HepG2 (cell line): Measurements from ENCODE around the gene CCNL1. TPM values are rescaled to one million over a fixed set of nuclear protein-coding genes. Genes with fewer than 3 reads are reported as not detected.

Experiments
- ATAC-seq: fragments of 200-7000 bp; cut with Tn5 transposase; 3 replicates; pipeline ENCODE4 v1.9.1; 2020; ENCODE audit warnings: mild to moderate bottlenecking, moderate library complexity
- BruUV-seq: library from RNA; stranded (reverse); fragments of 400-500 nt; replicated peaks from 2 replicates; lab custom pipeline; 2021; lab: Mats Ljungman, UMichigan
- CTCF ChIA-PET: fragments of 300-600 bp; formaldehyde crosslinking; extraction: SDS; loops from one replicate; lab custom pipeline; 2021; ENCODE audit warnings: low total read pairs, inconsistent platforms, low intra/inter-chr PET ratio; lab: Yijun Ruan, JAX
- POLR2A ChIA-PET: fragments of 350-600 bp; sonication (Branson Sonifier 250); formaldehyde crosslinking; loops from one replicate; lab custom pipeline; 2020; ENCODE audit warnings: antibody characterized with exemption, inconsistent platforms; lab: Yijun Ruan, JAX
- DNase-seq: peaks from one replicate; pipeline ENCODE4 v3.0.0-alpha.2; 2015; ENCODE audit warnings: low spot score
- FAIRE-seq: peaks from 3 replicates; lab custom pipeline; 2011; peaks lifted over from hg19 to GRCh38; lab: Jason Lieb, UNC
- H2AFZ ChIP-seq: one replicate; pipeline ENCODE4 v1.6.1; 2011; ENCODE audit warnings: low read length, inconsistent platforms
- H3K27ac ChIP-seq: fragments of 300-600 bp; 3 replicates; pipeline ENCODE4 v1.8.0; 2011; ENCODE audit warnings: mixed run types, mild to moderate bottlenecking, mixed read lengths, low read length, inconsistent platforms; ENCODE audit not compliant: insufficient read depth; ENCODE audit errors: extremely low read length
- H3K27me3 ChIP-seq, 2 experiments: fragments of 200-600 bp in 1 of 2; 2 replicates in 1 of 2; 3 replicates in 1 of 2; pipeline versions ENCODE4 v1.6.0 to v1.8.0; 2011; ENCODE audit warnings: low read length in 2 of 2, mild to moderate bottlenecking in 2 of 2, moderate library complexity in 2 of 2, inconsistent platforms in 1 of 2; ENCODE audit not compliant: insufficient read depth in 2 of 2, control insufficient read depth in 1 of 2
- H3K36me3 ChIP-seq, 2 experiments: fragments of 200-600 bp in 1 of 2; replicated peaks in 1 of 2; 2 replicates in 1 of 2; 3 replicates in 1 of 2; pipeline versions ENCODE4 v1.5.1 to v1.8.0; 2011; ENCODE audit warnings: low read length in 2 of 2, inconsistent platforms in 1 of 2; ENCODE audit not compliant: insufficient read depth in 2 of 2, control insufficient read depth in 1 of 2
- H3K4me1 ChIP-seq: 2 replicates; pipeline ENCODE4 v1.5.1; 2012; ENCODE audit warnings: low read length, inconsistent platforms; ENCODE audit not compliant: insufficient read depth
- H3K4me2 ChIP-seq: 2 replicates; pipeline ENCODE4 v1.6.0; 2011; ENCODE audit warnings: low read depth, low read length, inconsistent platforms
- H3K4me3 ChIP-seq, 3 experiments: fragments of 200-600 bp in 1 of 3; sonication (generic), shearing (Covaris generic) in 1 of 3; replicated peaks in 1 of 3; 2 replicates each; pipeline ENCODE4 v1.5.1; 2011 to 2016; ENCODE audit warnings: low read length in 3 of 3, inconsistent platforms in 2 of 3, low read depth in 2 of 3, mild to moderate bottlenecking in 2 of 3, control low read depth in 1 of 3, mixed read lengths in 1 of 3; ENCODE audit not compliant: insufficient read depth in 1 of 3
- H3K79me2 ChIP-seq: one replicate; pipeline ENCODE4 v1.6.1; 2011; ENCODE audit warnings: low read length, inconsistent platforms; ENCODE audit not compliant: insufficient read depth
- H3K9ac ChIP-seq: 2 replicates; pipeline ENCODE4 v1.6.0; 2011; ENCODE audit warnings: mild to moderate bottlenecking, low read depth, low read length, inconsistent platforms; ENCODE audit not compliant: insufficient read depth
- H3K9me3 ChIP-seq: 2 replicates; pipeline ENCODE4 v1.5.1; 2012; ENCODE audit warnings: mild to moderate bottlenecking, low read length
- H4K20me1 ChIP-seq: 2 replicates; pipeline ENCODE4 v1.6.0; 2011; ENCODE audit warnings: inconsistent platforms, mild to moderate bottlenecking, low read length, moderate library complexity; ENCODE audit not compliant: insufficient read depth
- GMEB2 ChIP-seq: IDR thresholded peaks from 2 replicates; pipeline ENCODE4 v1.6.1; 2016; ENCODE audit warnings: missing biosample characterization, missing genetic modification reagents, low read depth
- KDM6A ChIP-seq: IDR thresholded peaks from 2 replicates; pipeline ENCODE4 v1.6.1; 2016; ENCODE audit warnings: low read depth
- SP140L ChIP-seq: sonication (generic); formaldehyde crosslinking; IDR thresholded peaks from 2 replicates; pipeline ENCODE4 v1.4.0; 2020; ENCODE audit warnings: missing genetic modification reagents, borderline replicate concordance
- ZNF18 ChIP-seq: sonication (generic); formaldehyde crosslinking; IDR thresholded peaks from 2 replicates; pipeline ENCODE4 v1.8.0; 2022; ENCODE audit warnings: mild to moderate bottlenecking, missing genetic modification reagents; ENCODE audit not compliant: insufficient replicate concordance
- ZNF24 ChIP-seq: fragments of 450-650 bp; IDR thresholded peaks from 2 replicates; pipeline ENCODE4 v1.6.1; 2017; ENCODE audit warnings: antibody characterized with exemption, mild to moderate bottlenecking
- ZNF616 ChIP-seq: sonication (generic); formaldehyde crosslinking; IDR thresholded peaks from 2 replicates; pipeline ENCODE4 v1.5.0; 2020; ENCODE audit warnings: low read depth, mild to moderate bottlenecking, missing genetic modification reagents
- ZNF678 ChIP-seq: sonication (generic); formaldehyde crosslinking; IDR thresholded peaks from 2 replicates; pipeline ENCODE4 v1.4.0; 2020; ENCODE audit warnings: mild to moderate bottlenecking, missing genetic modification reagents
- ZNF781 ChIP-seq: sonication (generic); formaldehyde crosslinking; IDR thresholded peaks from 2 replicates; pipeline ENCODE4 v1.5.1; 2020; ENCODE audit warnings: borderline replicate concordance, mild to moderate bottlenecking, missing genetic modification reagents; ENCODE audit errors: not compliant biosample characterization
- WGBS: methylation state at CpG from one replicate; pipeline ENCODE4 v1.1.6; 2017; ENCODE audit warnings: low lambda C conversion rate; 5-methylcytosine and 5-hydroxymethylcytosine counted together
- in situ Hi-C: cut with HindIII; loops from 2 replicates; pipeline ENCODE4 v1.10.0; 2017; ENCODE audit warnings: low pct_unique_long_range_greater_than_20kb; ENCODE audit not compliant: extremely low pct_ligation_motif_present
- intact Hi-C: fragments of 100-400 bp; cut with micrococcal nuclease; formaldehyde crosslinking; loops from one replicate; pipeline ENCODE4 v1.10.0; 2022; ENCODE audit not compliant: unreplicated experiment
- polyA plus RNA-seq, 8 experiments: library from polyadenylated mRNA; depleted of rRNA in 3 of 8; stranded (reverse) in 7 of 8; unstranded in 1 of 8; fragments of >200 nt; fragmentation: Illumina TruSeq in 4 of 8; extraction: Trizol in 4 of 8; gene quantifications; 2 replicates each; pipeline versions ENCODE4 v1.2.1 to v1.2.3, GENCODE V29; 2011 to 2016; ENCODE audit warnings: low read depth in 4 of 8, missing spikeins in 1 of 8, mixed read lengths in 1 of 8; ENCODE audit not compliant: insufficient read depth in 1 of 8
- total RNA-seq, 5 experiments: library from RNA; depleted of rRNA; stranded (reverse); fragments of >200 nt; fragmentation: Illumina TruSeq; extraction: Trizol; gene quantifications; 2 replicates each; pipeline ENCODE4 v1.2.3, GENCODE V29; 2016; ENCODE audit warnings: low read depth in 1 of 5
- TF ChIP-seq, protein P1 (sequence below): sonication (generic); formaldehyde crosslinking; IDR thresholded peaks from 2 replicates; pipeline ENCODE4 v1.5.0; 2020; ENCODE audit warnings: missing genetic modification reagents
- TF ChIP-seq, protein P2 (sequence below): sonication (generic); formaldehyde crosslinking; IDR thresholded peaks from 2 replicates; pipeline ENCODE4 v1.8.0; 2022; ENCODE audit warnings: mild to moderate bottlenecking, missing genetic modification reagents, borderline replicate concordance
- TF ChIP-seq, protein P3 (sequence below), 2 experiments: sonication (generic) in 1 of 2; formaldehyde crosslinking in 1 of 2; IDR thresholded peaks; 2 replicates each; pipeline versions ENCODE4 v1.4.0 to v1.6.1; 2016 to 2020; ENCODE audit warnings: borderline replicate concordance in 1 of 2, low read depth in 1 of 2, mild to moderate bottlenecking in 1 of 2, missing genetic modification reagents in 1 of 2
- TF ChIP-seq, protein P4 (sequence below): sonication (generic); formaldehyde crosslinking; IDR thresholded peaks from 2 replicates; pipeline ENCODE4 v1.8.1; 2023; ENCODE audit warnings: missing genetic modification reagents, mild to moderate bottlenecking, borderline replicate concordance

CCNL1 gene
- total and polyA plus RNA-seq, 2 of the 13 experiments (the other 11 are each of a cell fraction or from before 2014, with no cell fraction given), result 151 to 303 TPM

DNA sequence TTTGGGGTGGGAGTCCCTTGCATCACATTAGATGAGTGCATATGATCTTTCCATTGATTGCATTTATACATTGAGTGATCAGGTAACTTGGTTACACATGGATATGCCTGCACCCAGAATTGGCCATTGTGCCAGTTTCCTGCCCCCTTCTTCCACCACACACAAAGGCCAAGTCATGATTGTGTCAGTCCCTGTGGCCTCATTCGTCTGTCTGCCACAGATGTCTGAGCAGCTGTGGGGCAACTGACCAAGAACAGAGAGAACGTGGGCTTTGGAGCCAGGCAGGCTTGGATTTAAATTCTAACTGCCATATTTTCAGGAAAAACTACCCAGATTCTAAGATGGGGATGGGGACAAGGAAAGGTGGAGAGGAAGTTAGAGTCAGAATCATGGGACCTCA lies 27.0 kb downstream of the CCNL1 start:
- intact Hi-C loops, result loop anchor here (10.0 kb wide), 3 partner anchors 148 to 748 kb away; no protein-coding TSS in a partner anchor
- DNase-seq (no peak), ATAC-seq (no peak), FAIRE-seq (no peak)
- no peaks in the 10 kb centered on the region for H3K36me3 ChIP-seq
- H3K79me2 ChIP-seq, result no peaks in the 10 kb centered on the region
- H3K27ac ChIP-seq, result no peak overlapping the region
- H3K4me2 ChIP-seq, result no peak overlapping the region
- H4K20me1 ChIP-seq, result no peaks in the 10 kb centered on the region
- H3K9ac ChIP-seq, result no peak overlapping the region
- TF ChIP-seq SP140L (CRISPR knock-in tag), result no peak
- TF ChIP-seq ZNF678 (CRISPR knock-in tag), result no peak
- no peak for TF ChIP-seq ZNF781
- TF ChIP-seq ZNF18 (CRISPR knock-in tag), result no peak
- no peak for TF ChIP-seq ZNF616 (CRISPR knock-in tag)
- TF ChIP-seq KDM6A (CRISPR knock-in tag), result no peak
- TF ChIP-seq ZNF24, result no peak
- TF ChIP-seq, protein P1, sequence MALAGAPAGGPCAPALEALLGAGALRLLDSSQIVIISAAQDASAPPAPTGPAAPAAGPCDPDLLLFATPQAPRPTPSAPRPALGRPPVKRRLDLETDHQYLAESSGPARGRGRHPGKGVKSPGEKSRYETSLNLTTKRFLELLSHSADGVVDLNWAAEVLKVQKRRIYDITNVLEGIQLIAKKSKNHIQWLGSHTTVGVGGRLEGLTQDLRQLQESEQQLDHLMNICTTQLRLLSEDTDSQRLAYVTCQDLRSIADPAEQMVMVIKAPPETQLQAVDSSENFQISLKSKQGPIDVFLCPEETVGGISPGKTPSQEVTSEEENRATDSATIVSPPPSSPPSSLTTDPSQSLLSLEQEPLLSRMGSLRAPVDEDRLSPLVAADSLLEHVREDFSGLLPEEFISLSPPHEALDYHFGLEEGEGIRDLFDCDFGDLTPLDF (CRISPR knock-in tag), result no peak
- TF ChIP-seq GMEB2 (CRISPR knock-in tag), result no peak
- TF ChIP-seq, protein P2, sequence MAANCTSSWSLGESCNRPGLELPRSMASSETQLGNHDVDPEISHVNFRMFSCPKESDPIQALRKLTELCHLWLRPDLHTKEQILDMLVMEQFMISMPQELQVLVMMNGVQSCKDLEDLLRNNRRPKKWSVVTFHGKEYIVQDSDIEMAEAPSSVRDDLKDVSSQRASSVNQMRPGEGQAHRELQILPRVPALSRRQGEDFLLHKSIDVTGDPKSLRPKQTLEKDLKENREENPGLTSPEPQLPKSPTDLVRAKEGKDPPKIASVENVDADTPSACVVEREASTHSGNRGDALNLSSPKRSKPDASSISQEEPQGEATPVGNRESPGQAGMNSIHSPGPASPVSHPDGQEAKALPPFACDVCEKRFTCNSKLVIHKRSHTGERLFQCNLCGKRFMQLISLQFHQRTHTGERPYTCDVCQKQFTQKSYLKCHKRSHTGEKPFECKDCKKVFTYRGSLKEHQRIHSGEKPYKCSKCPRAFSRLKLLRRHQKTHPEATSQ (CRISPR knock-in tag), result no peak
- TF ChIP-seq, protein P3, sequence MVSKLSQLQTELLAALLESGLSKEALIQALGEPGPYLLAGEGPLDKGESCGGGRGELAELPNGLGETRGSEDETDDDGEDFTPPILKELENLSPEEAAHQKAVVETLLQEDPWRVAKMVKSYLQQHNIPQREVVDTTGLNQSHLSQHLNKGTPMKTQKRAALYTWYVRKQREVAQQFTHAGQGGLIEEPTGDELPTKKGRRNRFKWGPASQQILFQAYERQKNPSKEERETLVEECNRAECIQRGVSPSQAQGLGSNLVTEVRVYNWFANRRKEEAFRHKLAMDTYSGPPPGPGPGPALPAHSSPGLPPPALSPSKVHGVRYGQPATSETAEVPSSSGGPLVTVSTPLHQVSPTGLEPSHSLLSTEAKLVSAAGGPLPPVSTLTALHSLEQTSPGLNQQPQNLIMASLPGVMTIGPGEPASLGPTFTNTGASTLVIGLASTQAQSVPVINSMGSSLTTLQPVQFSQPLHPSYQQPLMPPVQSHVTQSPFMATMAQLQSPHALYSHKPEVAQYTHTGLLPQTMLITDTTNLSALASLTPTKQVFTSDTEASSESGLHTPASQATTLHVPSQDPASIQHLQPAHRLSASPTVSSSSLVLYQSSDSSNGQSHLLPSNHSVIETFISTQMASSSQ (IDR thresholded peaks at IDR 0.05; ENCODE audit: low read depth), result no peak
- TF ChIP-seq, protein P3 (CRISPR knock-in tag; IDR thresholded peaks at IDR 0.05; ENCODE audit: borderline replicate concordance), result no peak
- TF ChIP-seq, protein P4, sequence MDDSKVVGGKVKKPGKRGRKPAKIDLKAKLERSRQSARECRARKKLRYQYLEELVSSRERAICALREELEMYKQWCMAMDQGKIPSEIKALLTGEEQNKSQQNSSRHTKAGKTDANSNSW (CRISPR knock-in tag), result no peak
- H2AFZ ChIP-seq, result no peak overlapping the region
- CTCF ChIA-PET, result no interaction called here
- 86% methylated on average over 2 of the region's 2 CpGs for WGBS
- POLR2A ChIA-PET, result interaction anchor here (1.1 to 5.2 kb wide), 3 partner anchors 11 to 44 kb away, joined by 5 to 100 read pairs (median 10); partner anchors contain the start of gene CCNL1
- H3K9me3 ChIP-seq, result no peaks in the 10 kb centered on the region
- in situ Hi-C loops, result loop anchor here (10.0 kb wide), 3 partner anchors 458 to 978 kb away; partner anchors contain the start of gene TIPARP
- no TSS peak for BruUV-seq
- H3K27me3 ChIP-seq, result no peaks in the 10 kb centered on the region
- peaks cover 90% of the 10 kb centered on the region for H3K4me1 ChIP-seq
- no peak overlapping the region for H3K4me3 ChIP-seq
